GM12892 (cell line): Measurements from ENCODE around the gene CNOT2.

Source experiments
- POLR2A ChIP-seq: IDR thresholded peaks from 2 replicates; pipeline ENCODE4 v1.6.1; 2011; ENCODE audit warnings: low read depth, low read length, control low read depth
- POLR2AphosphoS5 ChIP-seq: IDR thresholded peaks from 2 replicates; pipeline ENCODE4 v1.6.1; 2011; ENCODE audit warnings: low read depth, low read length, control low read depth
- TAF1 ChIP-seq: IDR thresholded peaks from 2 replicates; pipeline ENCODE4 v1.6.1; 2011; ENCODE audit warnings: low read depth, mild to moderate bottlenecking, control low read depth, low read length, borderline replicate concordance

GRCh38 chr12:70283232-70283631 lies 40.0 kb downstream of the CNOT2 start:
- TF ChIP-seq POLR2A (no peak), POLR2AphosphoS5 (no peak), TAF1 (no peak)
